Islet precursor cell (in vitro differentiated cells): Measurements from ENCODE around the gene UNC5C.
A peak's percentile ranks its signal among the peaks of the same experiment; 100 is the strongest.

ENCODE experiments used
- DNase-seq: peaks from one replicate; pipeline ENCODE4 v3.0.0-alpha.2; 2018

The UNC5C gene

GRCh38 chr4:95317085-95317793, 231.5 kb downstream of the UNC5C start:
- DNase-seq, result no peak

GRCh38 chr4:95314573-95314972, 234.2 kb downstream of the UNC5C start:
- no peak for DNase-seq

GRCh38 chr4:95304898-95305297, 243.9 kb downstream of the UNC5C start:
- peak; percentile 80 for DNase-seq

- DNase-seq, result no peak
Measured at GRCh38 chr4:95300304-95300703, 248.5 kb downstream of the UNC5C start.

- no peak for DNase-seq
Measured at GRCh38 chr4:95296052-95296451, 252.7 kb downstream of the UNC5C start.

- no peak for DNase-seq
Measured at GRCh38 chr4:95295157-95295556, 253.6 kb downstream of the UNC5C start.

- DNase-seq, result no peak
Measured at GRCh38 chr4:95294321-95294720, 254.5 kb downstream of the UNC5C start.

GRCh38 chr4:95293014-95293413, 255.8 kb downstream of the UNC5C start:
- DNase-seq, result no peak

GRCh38 chr4:95290702-95291101, 258.1 kb downstream of the UNC5C start:
- DNase-seq, result no peak

- no peak for DNase-seq
Measured at GRCh38 chr4:95289028-95289634, 259.6 kb downstream of the UNC5C start.

- DNase-seq, result no peak
Measured at GRCh38 chr4:95288552-95288951, 260.2 kb downstream of the UNC5C start.

- no peak for DNase-seq
Measured at GRCh38 chr4:95285797-95286196, 263.0 kb downstream of the UNC5C start.

- DNase-seq, result no peak
Measured at GRCh38 chr4:95284655-95285054, 264.1 kb downstream of the UNC5C start.

- DNase-seq, result no peak
Measured at GRCh38 chr4:95283320-95283719, 265.5 kb downstream of the UNC5C start.

GRCh38 chr4:95272797-95273196, 276.0 kb downstream of the UNC5C start:
- DNase-seq, result no peak

GRCh38 chr4:95272036-95272435, 276.7 kb downstream of the UNC5C start:
- no peak for DNase-seq

- no peak for DNase-seq
Measured at GRCh38 chr4:95268819-95269565, 279.8 kb downstream of the UNC5C start.

- no peak for DNase-seq
Measured at GRCh38 chr4:95267081-95267480, 281.7 kb downstream of the UNC5C start.

GRCh38 chr4:95265814-95266740, 282.7 kb downstream of the UNC5C start:
- DNase-seq, result no peak

- no peak for DNase-seq
Measured at GRCh38 chr4:95264843-95265242, 283.9 kb downstream of the UNC5C start.

- no peak for DNase-seq
Measured at GRCh38 chr4:95263960-95264359, 284.8 kb downstream of the UNC5C start.

- no peak for DNase-seq
Measured at GRCh38 chr4:95263391-95263790, 285.4 kb downstream of the UNC5C start.
